Endothelial cell of umbilical vein (primary cell): Measurements from ENCODE around the gene APP. TPM values are rescaled to one million over a fixed set of nuclear protein-coding genes. Genes with fewer than 3 reads are reported as not detected.

ENCODE experiments used
- BruUV-seq: library from RNA; stranded (reverse); fragments of 400-500 nt; replicated peaks from 2 replicates; lab custom pipeline; 2021; lab: Mats Ljungman, UMichigan
- CTCF ChIA-PET: fragments of 300-600, 350-600 bp; sonication (Branson Sonifier 250); formaldehyde crosslinking; loops from one replicate; lab custom pipeline; 2021; ENCODE audit warnings: antibody characterized with exemption, inconsistent platforms; lab: Charles Lee
- POLR2A ChIA-PET: fragments of 300-600, 350-600 bp; sonication (Branson Sonifier 250); formaldehyde crosslinking; loops from one replicate; lab custom pipeline; 2021; ENCODE audit warnings: antibody characterized with exemption, inconsistent platforms; lab: Charles Lee
- DNase-seq: peaks from one replicate; pipeline ENCODE4 v3.0.0-alpha.2; 2011; ENCODE audit warnings: low read depth, low spot score
- FAIRE-seq: peaks from 2 replicates; lab custom pipeline; 2011; peaks lifted over from hg19 to GRCh38; lab: Jason Lieb, UNC
- H2AFZ ChIP-seq: 2 replicates; pipeline ENCODE4 v1.6.0; 2012; ENCODE audit warnings: low read depth, low read length, control low read depth, inconsistent platforms
- H3K27ac ChIP-seq: 2 replicates; pipeline ENCODE4 v1.5.1; 2011; ENCODE audit warnings: low read depth, mild to moderate bottlenecking, control low read depth, low read length, moderate library complexity; ENCODE audit not compliant: insufficient read depth
- H3K27me3 ChIP-seq, 2 experiments: 2 replicates each; pipeline versions ENCODE4 v1.6.0 to v1.6.1; 2011; ENCODE audit warnings: low read length in 2 of 2, mixed read lengths in 1 of 2; ENCODE audit not compliant: control insufficient read depth in 2 of 2, insufficient read depth in 2 of 2
- H3K36me3 ChIP-seq, 2 experiments: 2 replicates in 1 of 2; 3 replicates in 1 of 2; pipeline ENCODE4 v1.5.1; 2011; ENCODE audit warnings: low read length in 2 of 2, mild to moderate bottlenecking in 1 of 2, moderate library complexity in 1 of 2; ENCODE audit not compliant: control insufficient read depth in 2 of 2, insufficient read depth in 2 of 2; ENCODE audit errors: extremely low read depth in 1 of 2
- H3K4me1 ChIP-seq: 3 replicates; pipeline ENCODE4 v1.5.1; 2011; ENCODE audit warnings: mild to moderate bottlenecking, low read length; ENCODE audit not compliant: control insufficient read depth, insufficient read depth; ENCODE audit errors: extremely low read depth
- H3K4me2 ChIP-seq: 2 replicates; pipeline ENCODE4 v1.6.1; 2011; ENCODE audit warnings: low read length, control low read depth, mixed read lengths; ENCODE audit not compliant: insufficient read depth
- H3K4me3 ChIP-seq, 3 experiments: fragments of 200-600 bp in 1 of 3; sonication (generic), shearing (Covaris generic) in 1 of 3; replicated peaks in 1 of 3; 2 replicates each; pipeline ENCODE4 v1.5.1; 2011 to 2016; ENCODE audit warnings: control low read depth in 3 of 3, low read length in 3 of 3, mild to moderate bottlenecking in 2 of 3, inconsistent platforms in 1 of 3, low read depth in 1 of 3, moderate library complexity in 1 of 3; ENCODE audit not compliant: insufficient read depth in 1 of 3
- H3K79me2 ChIP-seq: 2 replicates; pipeline ENCODE4 v1.6.0; 2012; ENCODE audit warnings: low read length, inconsistent platforms; ENCODE audit not compliant: control insufficient read depth, insufficient read depth
- H3K9ac ChIP-seq: replicated peaks from 2 replicates; pipeline ENCODE3; 2011; ENCODE audit warnings: low read length, control low read depth; ENCODE audit not compliant: insufficient read depth; ENCODE audit errors: extremely low read depth
- H3K9me1 ChIP-seq: replicated peaks from 3 replicates; pipeline ENCODE4 v1.6.0; 2011; ENCODE audit warnings: mild to moderate bottlenecking, low read length; ENCODE audit not compliant: control insufficient read depth, insufficient read depth; ENCODE audit errors: extremely low read depth
- H3K9me3 ChIP-seq: replicated peaks from 2 replicates; pipeline ENCODE4 v1.5.1; 2012; ENCODE audit warnings: low read length, inconsistent platforms; ENCODE audit not compliant: control insufficient read depth, insufficient read depth
- H4K20me1 ChIP-seq: replicated peaks from 2 replicates; pipeline ENCODE3; 2011; ENCODE audit warnings: mild to moderate bottlenecking, low read length; ENCODE audit not compliant: control insufficient read depth, insufficient read depth; ENCODE audit errors: extremely low read depth
- EZH2 ChIP-seq: IDR thresholded peaks from 2 replicates; pipeline ENCODE4 v1.6.1; 2012; ENCODE audit warnings: borderline replicate concordance, low read depth, mild to moderate bottlenecking, moderate library complexity, low read length, inconsistent platforms; ENCODE audit not compliant: severe bottlenecking
- FOS ChIP-seq: IDR thresholded peaks from 2 replicates; pipeline ENCODE4 v1.6.1; 2011; ENCODE audit warnings: mild to moderate bottlenecking, low read length, moderate library complexity, borderline replicate concordance; ENCODE audit not compliant: insufficient read depth
- GATA2 ChIP-seq: IDR thresholded peaks from 2 replicates; pipeline ENCODE4 v1.7.0; 2011; ENCODE audit warnings: low read depth, mild to moderate bottlenecking, moderate library complexity, mixed read lengths, low read length; ENCODE audit not compliant: insufficient read length, insufficient read depth
- JUN ChIP-seq: IDR thresholded peaks from 2 replicates; pipeline ENCODE4 v1.6.1; 2011; ENCODE audit warnings: borderline replicate concordance, low read depth; ENCODE audit not compliant: insufficient read length, insufficient read depth
- MYC ChIP-seq: IDR thresholded peaks from one replicate; pipeline ENCODE4 v1.6.1; 2011; ENCODE audit warnings: mild to moderate bottlenecking, low read depth, low read length
- POLR2A ChIP-seq: IDR thresholded peaks from 2 replicates; pipeline ENCODE4 v1.6.1; 2012; ENCODE audit warnings: low read depth, mild to moderate bottlenecking, control low read depth, low read length
- POLR2AphosphoS5 ChIP-seq: IDR thresholded peaks from 2 replicates; pipeline ENCODE4 v1.6.1; 2012; ENCODE audit warnings: low read depth, mild to moderate bottlenecking, control low read depth, low read length, moderate library complexity; ENCODE audit not compliant: insufficient read depth
- dilution Hi-C: fragments of 300-500 bp; cut with MboI; formaldehyde crosslinking; loops from one replicate; pipeline ENCODE4 v1.15.0; 2019; ENCODE audit warnings: low sequenced_read_pairs; ENCODE audit not compliant: extremely low pct_ligation_motif_present
- intact Hi-C: fragments of 100-400 bp; cut with micrococcal nuclease; formaldehyde crosslinking; loops from one replicate; pipeline ENCODE4 v1.10.0; 2022
- polyA plus RNA-seq, 4 experiments: library from polyadenylated mRNA; depleted of rRNA in 3 of 4; stranded (reverse) in 3 of 4; unstranded in 1 of 4; fragments of >200 nt; gene quantifications; 2 replicates each; pipeline versions ENCODE4 v1.2.1 to v1.2.3, GENCODE V29; 2011 to 2012; ENCODE audit warnings: missing spikeins in 1 of 4
- total RNA-seq: library from RNA; stranded (reverse); gene quantifications from 2 replicates; pipeline ENCODE4 v1.2.3, GENCODE V29; 2021
- TF ChIP-seq, protein P1 (sequence below): IDR thresholded peaks from 2 replicates; pipeline ENCODE4 v1.6.1; 2011; ENCODE audit not compliant: insufficient read depth, insufficient read length
- TF ChIP-seq, protein P2 (sequence below), 2 donors: IDR thresholded peaks; 1 replicate in 1 of 2; 2 replicates in 1 of 2; pipeline ENCODE4 v1.5.1; 2011; ENCODE audit warnings: low read length in 2 of 2, mild to moderate bottlenecking in 2 of 2, moderate library complexity in 2 of 2, control low read depth in 1 of 2, inconsistent platforms in 1 of 2, low read depth in 1 of 2; ENCODE audit not compliant: insufficient read depth in 1 of 2; ENCODE audit errors: extremely low read depth in 1 of 2

The APP gene
- total and polyA plus RNA-seq, 2 donors (not counting 3 experiments of a cell fraction or from before 2014, with no cell fraction given): 914 to 928 TPM

DNA sequence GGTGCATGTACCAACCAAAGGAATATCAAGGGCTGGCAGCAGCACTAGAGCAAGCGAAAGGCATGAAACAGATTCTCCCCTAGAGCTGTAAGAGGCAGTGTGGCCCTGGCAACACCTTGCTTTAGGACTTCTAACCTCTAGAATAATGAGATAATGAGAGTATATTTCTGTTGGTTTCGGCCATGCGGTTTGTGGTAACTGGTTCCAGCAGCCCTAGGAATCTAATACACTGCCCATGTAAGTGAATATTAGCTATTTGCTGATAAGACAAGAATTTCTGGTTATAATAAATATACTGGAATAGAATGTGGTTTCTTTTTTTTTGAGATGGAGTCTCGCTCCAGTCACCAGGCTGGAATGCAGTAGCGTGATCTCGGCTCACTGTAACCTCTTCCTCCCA, 236.4 kb downstream of the APP start:
- peaks cover 36% of the 10 kb centered on the region for H3K79me2 ChIP-seq
- ChIA-PET CTCF (interaction anchor here (1.1 to 3.6 kb wide), 7 partner anchors 9 to 235 kb away, joined by 3 to 11 read pairs (median 5); no protein-coding TSS in a partner anchor), POLR2A (interaction anchor here (2.1 kb wide), 2 partner anchors 8 to 29 kb away, joined by 5 read pairs; no protein-coding TSS in a partner anchor)
- H3K4me3 ChIP-seq: no peak overlapping the region
- H3K9me3 ChIP-seq: no peaks in the 10 kb centered on the region
- DNase-seq (no peak), FAIRE-seq (no peak)
- no peaks in the 10 kb centered on the region for H4K20me1 ChIP-seq
- H3K36me3 ChIP-seq: peaks cover 0 to 3% of the 10 kb centered on the region in 2 experiments
- H3K9ac ChIP-seq: peak overlapping the region; percentile 39
- no TSS peak for BruUV-seq
- peaks cover 89% of the 10 kb centered on the region for H3K4me1 ChIP-seq
- H3K27ac ChIP-seq: peak overlapping the region; percentile 90
- dilution Hi-C loops: no loop called here
- H3K9me1 ChIP-seq: no peaks in the 10 kb centered on the region
- H3K4me2 ChIP-seq: no peak overlapping the region
- H2AFZ ChIP-seq: no peak overlapping the region
- TF ChIP-seq JUN: no peak
- no peak for TF ChIP-seq POLR2AphosphoS5
- TF ChIP-seq, protein P1, sequence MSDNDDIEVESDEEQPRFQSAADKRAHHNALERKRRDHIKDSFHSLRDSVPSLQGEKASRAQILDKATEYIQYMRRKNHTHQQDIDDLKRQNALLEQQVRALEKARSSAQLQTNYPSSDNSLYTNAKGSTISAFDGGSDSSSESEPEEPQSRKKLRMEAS: no peak
- TF ChIP-seq FOS: no peak
- TF ChIP-seq POLR2A: no peak
- no peak for TF ChIP-seq MYC
- TF ChIP-seq, protein P2, sequence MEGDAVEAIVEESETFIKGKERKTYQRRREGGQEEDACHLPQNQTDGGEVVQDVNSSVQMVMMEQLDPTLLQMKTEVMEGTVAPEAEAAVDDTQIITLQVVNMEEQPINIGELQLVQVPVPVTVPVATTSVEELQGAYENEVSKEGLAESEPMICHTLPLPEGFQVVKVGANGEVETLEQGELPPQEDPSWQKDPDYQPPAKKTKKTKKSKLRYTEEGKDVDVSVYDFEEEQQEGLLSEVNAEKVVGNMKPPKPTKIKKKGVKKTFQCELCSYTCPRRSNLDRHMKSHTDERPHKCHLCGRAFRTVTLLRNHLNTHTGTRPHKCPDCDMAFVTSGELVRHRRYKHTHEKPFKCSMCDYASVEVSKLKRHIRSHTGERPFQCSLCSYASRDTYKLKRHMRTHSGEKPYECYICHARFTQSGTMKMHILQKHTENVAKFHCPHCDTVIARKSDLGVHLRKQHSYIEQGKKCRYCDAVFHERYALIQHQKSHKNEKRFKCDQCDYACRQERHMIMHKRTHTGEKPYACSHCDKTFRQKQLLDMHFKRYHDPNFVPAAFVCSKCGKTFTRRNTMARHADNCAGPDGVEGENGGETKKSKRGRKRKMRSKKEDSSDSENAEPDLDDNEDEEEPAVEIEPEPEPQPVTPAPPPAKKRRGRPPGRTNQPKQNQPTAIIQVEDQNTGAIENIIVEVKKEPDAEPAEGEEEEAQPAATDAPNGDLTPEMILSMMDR (IDR thresholded peaks at IDR 0.05; ENCODE audit: extremely low read depth in 1 of 2, insufficient read depth in 1 of 2, low read depth in 1 of 2, low read length in 2 of 2): no peak
- no peak for TF ChIP-seq GATA2
- TF ChIP-seq EZH2: no peak
- no peaks in the 10 kb centered on the region for H3K27me3 ChIP-seq
- intact Hi-C loops: loop anchor here (1.0 kb wide), 1 partner anchor 19 kb away; no protein-coding TSS in a partner anchor
